ENCODE measurements around the gene MT2A. TPM values are rescaled to one million over a fixed set of nuclear protein-coding genes. Genes with fewer than 3 reads are reported as not detected.

MT2A gene
- total and polyA plus RNA-seq, 9 donors: 9.9 to 31.5 (median 24.6) TPM

- no peak for DNase-seq
- no CpG with 5 or more reads among the region's 2 CpGs for WGBS (ENCODE audit: insufficient coverage)
- Histone ChIP-seq H3K36me3 (ENCODE audit: control insufficient read depth, insufficient read depth, low read length) (no peaks in the 10 kb centered on the region), H3K4me1 (ENCODE audit: control insufficient read depth, insufficient read depth, low read length) (peaks cover 55% of the 10 kb centered on the region), H3K27me3 (ENCODE audit: control insufficient read depth, insufficient read depth, low read length) (no peaks in the 10 kb centered on the region), H3K9me3 (replicated peaks; ENCODE audit: control insufficient read depth, low read depth, low read length) (no peaks in the 10 kb centered on the region), H3K4me3 (ENCODE audit: low read length) (peak overlapping the region; percentile 49), H3K27ac (ENCODE audit: low read length) (peak overlapping the region; percentile 91)
Measured at GRCh38 chr16:56607675-56608042, 725 bp upstream of the MT2A start.

- WGBS (ENCODE audit: insufficient coverage): 1% methylated on average over 15 of the region's 21 CpGs
- H3K4me1 ChIP-seq (ENCODE audit: control insufficient read depth, insufficient read depth, low read length): peaks cover 55% of the 10 kb centered on the region
- DNase-seq: no peak
Measured at GRCh38 chr16:56608876-56609462, 585 bp downstream of the MT2A start.

GRCh38 chr16:56609463-56609921 is 1.1 kb downstream of the MT2A start:
- Histone ChIP-seq H3K27ac (ENCODE audit: low read length) (peak overlapping the region; percentile 87), H3K4me3 (ENCODE audit: low read length) (peak overlapping the region; percentile 63), H3K9me3 (replicated peaks; ENCODE audit: control insufficient read depth, low read depth, low read length) (no peaks in the 10 kb centered on the region), H3K36me3 (ENCODE audit: control insufficient read depth, insufficient read depth, low read length) (no peaks in the 10 kb centered on the region), H3K4me1 (ENCODE audit: control insufficient read depth, insufficient read depth, low read length) (peaks cover 55% of the 10 kb centered on the region), H3K27me3 (ENCODE audit: control insufficient read depth, insufficient read depth, low read length) (no peaks in the 10 kb centered on the region)
- DNase-seq: peak; percentile 93
- WGBS (ENCODE audit: insufficient coverage): 0% methylated on average over 3 of the region's 6 CpGs

More at GRCh38 chr16:56608876-56609462, 585 bp downstream of the MT2A start:
- no peaks in the 10 kb centered on the region for H3K36me3 ChIP-seq (ENCODE audit: control insufficient read depth, insufficient read depth, low read length)
- H3K27ac ChIP-seq (ENCODE audit: low read length): peak overlapping the region; percentile 87
- H3K9me3 ChIP-seq (replicated peaks; ENCODE audit: control insufficient read depth, low read depth, low read length): no peaks in the 10 kb centered on the region
- peak overlapping the region; percentile 63 for H3K4me3 ChIP-seq (ENCODE audit: low read length)
- no peaks in the 10 kb centered on the region for H3K27me3 ChIP-seq (ENCODE audit: control insufficient read depth, insufficient read depth, low read length)

- Histone ChIP-seq H3K36me3 (ENCODE audit: control insufficient read depth, insufficient read depth, low read length) (no peaks in the 10 kb centered on the region), H3K27me3 (ENCODE audit: control insufficient read depth, insufficient read depth, low read length) (no peaks in the 10 kb centered on the region), H3K4me1 (ENCODE audit: control insufficient read depth, insufficient read depth, low read length) (peaks cover 55% of the 10 kb centered on the region), H3K9me3 (replicated peaks; ENCODE audit: control insufficient read depth, low read depth, low read length) (no peaks in the 10 kb centered on the region), H3K27ac (ENCODE audit: low read length) (peak overlapping the region; percentile 87), H3K4me3 (ENCODE audit: low read length) (no peak overlapping the region)
- WGBS (ENCODE audit: insufficient coverage): 30% methylated on average over 10 of the region's 10 CpGs
- DNase-seq: peak; percentile 49
Measured at GRCh38 chr16:56610017-56610608, 1.7 kb downstream of the MT2A start.

GRCh38 chr16:56610609-56611111 is 2.3 kb downstream of the MT2A start:
- Histone ChIP-seq H3K27me3 (ENCODE audit: control insufficient read depth, insufficient read depth, low read length) (no peaks in the 10 kb centered on the region), H3K4me3 (ENCODE audit: low read length) (no peak overlapping the region), H3K27ac (ENCODE audit: low read length) (peak overlapping the region; percentile 87), H3K4me1 (ENCODE audit: control insufficient read depth, insufficient read depth, low read length) (peaks cover 55% of the 10 kb centered on the region), H3K9me3 (replicated peaks; ENCODE audit: control insufficient read depth, low read depth, low read length) (no peaks in the 10 kb centered on the region), H3K36me3 (ENCODE audit: control insufficient read depth, insufficient read depth, low read length) (no peaks in the 10 kb centered on the region)
- WGBS (ENCODE audit: insufficient coverage): 40% methylated on average over 1 of the region's 2 CpGs
- DNase-seq: peak; percentile 67

GRCh38 chr16:56611281-56611833 is 3.0 kb downstream of the MT2A start:
- WGBS (ENCODE audit: insufficient coverage): 42% methylated on average over 1 of the region's 2 CpGs
- no peaks in the 10 kb centered on the region for H3K9me3 ChIP-seq (replicated peaks; ENCODE audit: control insufficient read depth, low read depth, low read length)

GRCh38 chr16:56613706-56614105 is 5.3 kb downstream of the MT2A start:
- Histone ChIP-seq H3K4me1 (ENCODE audit: control insufficient read depth, insufficient read depth, low read length) (peaks cover 51% of the 10 kb centered on the region), H3K9me3 (replicated peaks; ENCODE audit: control insufficient read depth, low read depth, low read length) (no peaks in the 10 kb centered on the region), H3K4me3 (ENCODE audit: low read length) (no peak overlapping the region), H3K27me3 (ENCODE audit: control insufficient read depth, insufficient read depth, low read length) (peaks cover 14% of the 10 kb centered on the region), H3K27ac (ENCODE audit: low read length) (no peak overlapping the region), H3K36me3 (ENCODE audit: control insufficient read depth, insufficient read depth, low read length) (no peaks in the 10 kb centered on the region)
- DNase-seq: no peak

More at GRCh38 chr16:56611281-56611833, 3.0 kb downstream of the MT2A start:
- H3K4me1 ChIP-seq (ENCODE audit: control insufficient read depth, insufficient read depth, low read length): peaks cover 53% of the 10 kb centered on the region
- peaks cover 2% of the 10 kb centered on the region for H3K27me3 ChIP-seq (ENCODE audit: control insufficient read depth, insufficient read depth, low read length)
- no peak overlapping the region for H3K4me3 ChIP-seq (ENCODE audit: low read length)
- H3K36me3 ChIP-seq (ENCODE audit: control insufficient read depth, insufficient read depth, low read length): no peaks in the 10 kb centered on the region
- H3K27ac ChIP-seq (ENCODE audit: low read length): peak overlapping the region; percentile 87
- peak; percentile 61 for DNase-seq

- peaks cover 14% of the 10 kb centered on the region for H3K27me3 ChIP-seq (ENCODE audit: control insufficient read depth, insufficient read depth, low read length)
- DNase-seq: no peak
- H3K4me3 ChIP-seq (ENCODE audit: low read length): no peak overlapping the region
- H3K4me1 ChIP-seq (ENCODE audit: control insufficient read depth, insufficient read depth, low read length): peaks cover 42% of the 10 kb centered on the region
- H3K9me3 ChIP-seq (replicated peaks; ENCODE audit: control insufficient read depth, low read depth, low read length): no peaks in the 10 kb centered on the region
- H3K27ac ChIP-seq (ENCODE audit: low read length): no peak overlapping the region
- no peaks in the 10 kb centered on the region for H3K36me3 ChIP-seq (ENCODE audit: control insufficient read depth, insufficient read depth, low read length)
Measured at GRCh38 chr16:56614549-56614991, 6.2 kb downstream of the MT2A start.

GRCh38 chr16:56615353-56615752 is 7.0 kb downstream of the MT2A start:
- no CpG with 5 or more reads among the region's 3 CpGs for WGBS (ENCODE audit: insufficient coverage)
- no peak for DNase-seq
- Histone ChIP-seq H3K36me3 (ENCODE audit: control insufficient read depth, insufficient read depth, low read length) (no peaks in the 10 kb centered on the region), H3K9me3 (replicated peaks; ENCODE audit: control insufficient read depth, low read depth, low read length) (no peaks in the 10 kb centered on the region), H3K4me1 (ENCODE audit: control insufficient read depth, insufficient read depth, low read length) (peaks cover 35% of the 10 kb centered on the region), H3K27me3 (ENCODE audit: control insufficient read depth, insufficient read depth, low read length) (peaks cover 14% of the 10 kb centered on the region), H3K4me3 (ENCODE audit: low read length) (no peak overlapping the region), H3K27ac (ENCODE audit: low read length) (no peak overlapping the region)

GRCh38 chr16:56616608-56617211 is 8.3 kb downstream of the MT2A start:
- no peaks in the 10 kb centered on the region for H3K9me3 ChIP-seq (replicated peaks; ENCODE audit: control insufficient read depth, low read depth, low read length)
- no peak overlapping the region for H3K27ac ChIP-seq (ENCODE audit: low read length)
- no peaks in the 10 kb centered on the region for H3K36me3 ChIP-seq (ENCODE audit: control insufficient read depth, insufficient read depth, low read length)
- H3K4me3 ChIP-seq (ENCODE audit: low read length): peak overlapping the region; percentile 40
- no peak for DNase-seq
- peaks cover 22% of the 10 kb centered on the region for H3K4me1 ChIP-seq (ENCODE audit: control insufficient read depth, insufficient read depth, low read length)
- 25% methylated on average over 16 of the region's 23 CpGs for WGBS (ENCODE audit: insufficient coverage)
- peaks cover 14% of the 10 kb centered on the region for H3K27me3 ChIP-seq (ENCODE audit: control insufficient read depth, insufficient read depth, low read length)

Measured in muscle of leg (tissue), 11 donors.